Renal pelvis (tissue), 4 donors: ENCODE data around the gene FBN1. TPM values are rescaled to one million over a fixed set of nuclear protein-coding genes. Genes with fewer than 3 reads are reported as not detected.

Source experiments
- DNase-seq: peaks from one replicate; pipeline ENCODE4 v3.0.0-alpha.2; 2013
- polyA plus RNA-seq, 3 donors: library from polyadenylated mRNA; unstranded; fragments of 120-200 nt; gene quantifications; one replicate each; pipeline ENCODE4 v1.2.1, GENCODE V29; 2013; ENCODE audit not compliant: insufficient read length in 3 of 3

Gene FBN1
- polyA plus RNA-seq, 3 donors = 83.0 to 100 (median 83.5) TPM

DNA sequence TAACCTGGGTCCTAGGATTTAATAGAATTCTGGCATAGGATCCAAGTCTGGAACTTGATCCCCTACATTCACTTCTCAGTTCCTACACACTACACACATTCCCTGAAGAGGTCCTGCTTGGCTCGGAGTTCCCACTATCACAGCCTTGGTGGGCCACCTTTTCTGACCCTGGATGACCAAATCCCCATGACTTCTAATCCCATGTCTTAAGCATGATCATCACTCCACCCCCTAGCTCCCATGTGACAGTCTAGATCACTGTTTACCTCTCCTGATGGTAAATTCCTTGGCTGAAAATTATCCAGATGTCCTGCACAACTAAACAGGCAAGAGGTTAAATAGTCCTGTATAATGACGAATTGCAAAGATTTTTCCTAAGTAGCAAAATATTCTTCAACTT lies 274.0 kb downstream of the FBN1 start:
- no peak for DNase-seq

DNA sequence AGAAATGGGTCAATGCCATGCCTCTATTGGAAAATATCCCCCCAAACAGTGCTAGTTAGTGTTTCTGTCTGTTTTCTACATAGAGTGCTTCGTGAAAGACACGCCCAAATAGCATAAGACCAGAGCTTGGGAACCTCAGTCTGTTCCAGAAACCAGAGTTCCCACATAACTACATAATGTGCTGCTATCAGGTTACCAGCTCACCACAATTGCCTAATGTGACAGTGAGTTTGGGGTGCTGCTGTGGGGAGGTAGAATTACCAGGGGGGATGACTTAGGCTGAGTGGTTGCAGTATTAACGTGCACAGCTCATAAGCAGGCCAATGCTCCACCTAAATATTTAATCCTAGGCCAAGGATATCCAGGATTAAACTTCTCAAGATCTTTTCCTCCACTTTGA lies 275.0 kb downstream of the FBN1 start:
- no peak for DNase-seq

DNA sequence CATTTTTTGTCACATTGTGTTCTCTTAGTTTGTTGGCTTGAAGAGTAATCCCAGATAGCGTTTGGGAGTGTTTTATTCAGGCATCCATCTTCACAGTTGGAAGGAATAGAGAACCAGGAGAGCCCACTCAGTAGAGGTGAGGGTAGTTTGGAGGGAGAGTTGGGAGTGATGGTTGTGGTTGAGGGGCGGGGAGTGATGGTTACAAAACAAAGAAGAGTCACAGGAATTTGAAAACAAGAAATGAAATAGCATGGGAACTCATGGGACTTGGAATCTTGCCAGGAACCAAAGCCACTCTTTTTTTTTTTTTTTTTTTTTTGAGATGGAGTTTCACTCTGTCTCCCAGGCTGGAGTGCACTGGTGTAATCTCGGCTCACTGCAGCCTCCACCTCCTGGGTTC lies 278.0 kb downstream of the FBN1 start:
- no peak for DNase-seq

DNA sequence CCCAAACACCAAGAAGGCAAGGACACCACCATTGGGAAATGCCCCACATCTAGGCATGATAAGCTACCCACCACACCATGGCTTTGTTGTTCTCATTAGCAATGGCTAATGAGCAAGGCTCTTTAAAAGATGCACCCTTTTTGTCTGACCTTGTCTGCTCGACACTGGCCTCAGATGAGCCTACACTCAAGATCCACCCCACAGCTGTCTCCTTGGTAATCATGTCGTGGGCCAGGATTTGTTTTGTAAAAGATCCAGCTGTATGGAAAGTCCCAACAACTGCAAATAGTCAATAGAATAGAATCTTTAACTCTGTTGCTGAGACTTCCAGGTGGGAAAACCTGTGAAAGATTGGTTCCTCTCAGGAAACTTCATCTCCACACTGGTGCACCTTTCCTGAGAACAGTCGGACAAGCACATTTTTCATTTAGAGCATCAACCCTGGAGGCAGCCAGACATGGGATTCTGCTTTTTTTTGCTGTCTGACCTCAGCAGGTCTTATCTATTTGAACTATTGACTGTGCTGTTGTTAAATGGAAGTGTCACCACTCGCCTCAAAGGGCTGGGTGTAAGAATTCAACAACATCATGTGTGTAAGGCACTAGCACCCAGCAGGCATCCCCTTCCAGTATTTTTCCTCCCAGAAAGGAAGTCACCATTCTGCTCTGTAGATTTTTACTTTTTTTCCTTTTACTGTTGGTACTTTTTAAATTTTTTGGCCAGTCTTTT lies 278.8 kb downstream of the FBN1 start:
- no peak for DNase-seq

DNA sequence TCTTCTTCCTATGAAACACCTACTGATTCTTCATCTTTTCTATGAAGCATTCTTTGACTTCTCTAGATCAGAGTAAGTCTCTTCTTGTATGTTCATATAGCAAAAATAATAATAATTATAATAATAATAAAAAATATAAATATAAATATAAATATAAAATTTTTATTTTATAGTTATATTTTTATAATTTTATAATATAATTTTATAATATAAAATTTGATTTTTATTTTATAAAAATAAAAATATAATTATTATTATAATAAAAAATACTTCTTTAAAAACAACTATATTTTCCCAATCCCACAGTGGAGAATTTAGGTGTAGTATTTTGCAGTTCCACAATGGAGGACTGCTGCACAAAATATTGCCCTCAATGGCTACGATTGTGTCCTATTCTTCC lies 279.9 kb downstream of the FBN1 start:
- no peak for DNase-seq

DNA sequence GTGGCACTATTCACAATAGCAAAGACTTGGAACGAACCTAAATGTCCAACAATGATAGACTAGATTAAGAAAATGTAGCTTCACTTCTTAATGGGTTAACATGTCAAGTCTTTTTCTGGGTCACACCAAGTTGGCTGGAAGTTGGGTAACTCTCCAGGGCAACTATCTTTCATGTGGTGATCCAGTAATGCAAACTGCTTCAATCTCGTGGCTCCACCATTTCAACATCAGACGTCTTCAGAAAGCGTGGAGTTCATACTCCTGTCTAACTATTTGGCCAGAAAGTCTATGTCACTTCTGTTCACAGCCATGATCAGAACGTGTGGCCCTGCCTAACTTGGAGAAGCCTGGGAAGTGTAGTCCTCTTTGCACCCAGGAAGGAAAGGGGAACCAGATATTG lies 282.0 kb downstream of the FBN1 start:
- DNase-seq = no peak

DNA sequence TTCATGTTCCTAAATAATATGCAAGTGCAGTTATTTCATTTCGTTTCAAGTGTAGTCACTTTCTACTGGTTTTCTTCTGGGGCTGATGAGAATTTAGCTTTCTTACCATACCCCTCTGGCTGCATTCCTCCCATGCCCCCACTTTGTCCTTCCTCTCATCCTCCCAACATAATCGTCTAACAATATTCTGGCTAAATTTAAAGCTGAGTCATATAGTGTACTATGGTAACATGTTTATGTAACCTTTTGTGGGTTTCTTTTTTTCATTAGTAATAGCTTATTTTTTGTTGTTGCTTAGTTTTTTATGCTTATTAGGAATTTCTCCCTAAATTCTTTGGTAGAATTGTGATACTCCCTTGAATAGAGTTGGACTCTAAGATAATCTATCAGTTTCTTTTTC lies 283.8 kb downstream of the FBN1 start:
- DNase-seq = no peak

DNA sequence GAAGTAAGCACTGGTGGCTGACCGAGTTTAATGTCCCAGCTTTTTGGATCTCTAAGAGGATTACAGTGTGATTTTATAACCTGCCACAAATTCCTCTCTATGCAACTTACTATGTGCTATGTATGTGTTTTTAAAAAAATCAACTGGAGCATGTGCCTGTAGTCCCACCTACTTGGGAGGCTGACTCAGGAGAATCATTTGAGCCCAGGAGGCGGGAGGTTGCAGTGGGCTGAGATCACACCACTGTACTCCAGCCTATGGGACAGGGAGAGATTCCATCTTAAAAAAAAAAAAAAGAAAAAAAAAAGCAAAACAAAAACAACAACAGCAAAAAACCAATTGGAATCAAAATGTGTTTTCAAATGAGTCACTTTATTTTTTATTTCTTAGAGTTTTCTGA lies 284.7 kb downstream of the FBN1 start:
- DNase-seq = no peak

Other genes starting within 250 kb of the FBN1 start
- gene CEP152, start 165.4 kb upstream of the FBN1 start, polyA plus RNA-seq = 10 to 100 TPM in 1 of 3 donors, 1 to 10 TPM in 2; 6.3 to 11.0 (median 9.7) TPM
- 100 to 1,000 TPM; 307 to 389 (median 329) TPM for gene EID1, start 232.4 kb upstream of the FBN1 start, polyA plus RNA-seq